B cell (primary cell): ENCODE results near the gene FTO. TPM values are rescaled to one million over a fixed set of nuclear protein-coding genes. Genes with fewer than 3 reads are reported as not detected.

Experiments
- ATAC-seq: fragments of 200-7000 bp; cut with Tn5 transposase; one replicate; pipeline ENCODE4 v1.10.0; 2021; ENCODE audit warnings: low read depth, mild to moderate bottlenecking, moderate number of reproducible peaks, moderate library complexity
- CTCF ChIA-PET: fragments of 350-600 bp; sonication (Branson Sonifier 250); formaldehyde crosslinking; loops from one replicate; lab custom pipeline; 2021; ENCODE audit warnings: antibody characterized with exemption, inconsistent platforms; lab: Charles Lee
- POLR2A ChIA-PET: fragments of 350-600 bp; sonication (Branson Sonifier 250); formaldehyde crosslinking; loops from one replicate; lab custom pipeline; 2021; ENCODE audit warnings: antibody characterized with exemption; lab: Charles Lee
- DNase-seq: peaks from one replicate; pipeline ENCODE4 v3.0.0; 2013
- H2AFZ ChIP-seq: 2 replicates; pipeline ENCODE4 v1.6.1; 2012; ENCODE audit warnings: mild to moderate bottlenecking, low read depth, low read length; ENCODE audit not compliant: insufficient read depth, poor library complexity, severe bottlenecking
- H3K27ac ChIP-seq, 2 donors: 1 replicate in 1 of 2; 2 replicates in 1 of 2; pipeline ENCODE4 v1.5.1; 2012 to 2013; ENCODE audit warnings: low read length in 2 of 2, mild to moderate bottlenecking in 2 of 2, moderate library complexity in 1 of 2
- H3K27me3 ChIP-seq, 4 experiments: fragments of 200-600 bp in 1 of 4; sonication (generic) in 1 of 4; replicated peaks in 1 of 4; 1 replicate in 2 of 4; 2 replicates in 2 of 4; pipeline versions ENCODE4 v1.6.1 to v1.7.0; 2013 to 2016; ENCODE audit warnings: low read length in 3 of 4, mild to moderate bottlenecking in 2 of 4, mixed read lengths in 1 of 4, moderate library complexity in 1 of 4; ENCODE audit not compliant: insufficient read depth in 4 of 4, control insufficient read depth in 3 of 4; ENCODE audit errors: control extremely low read depth in 1 of 4
- H3K36me3 ChIP-seq, 2 experiments: replicated peaks in 1 of 2; 1 replicate in 1 of 2; 2 replicates in 1 of 2; pipeline versions ENCODE4 v1.6.1 to v1.7.1; 2013; ENCODE audit warnings: low read length in 1 of 2; ENCODE audit not compliant: insufficient read depth in 2 of 2, control insufficient read depth in 1 of 2; ENCODE audit errors: control extremely low read depth in 1 of 2, extremely low read depth in 1 of 2
- H3K4me1 ChIP-seq, 2 donors: fragments of 200-600 bp in 1 of 2; sonication (generic) in 1 of 2; 1 replicate in 1 of 2; 2 replicates in 1 of 2; pipeline versions ENCODE4 v1.5.1 to v1.6.1; 2013 to 2017; ENCODE audit warnings: low read length in 2 of 2; ENCODE audit not compliant: control insufficient read depth in 2 of 2, insufficient read depth in 2 of 2
- H3K4me2 ChIP-seq: replicated peaks from 2 replicates; pipeline ENCODE3; 2012; ENCODE audit warnings: mild to moderate bottlenecking, low read depth, low read length; ENCODE audit not compliant: poor library complexity, severe bottlenecking
- H3K4me3 ChIP-seq, 5 experiments: fragments of 200-600 bp in 1 of 5; sonication (generic) in 1 of 5; 1 replicate in 3 of 5; 2 replicates in 2 of 5; pipeline versions ENCODE4 v1.5.1 to v1.7.0; 2011 to 2016; ENCODE audit warnings: low read length in 4 of 5, mild to moderate bottlenecking in 4 of 5, low read depth in 2 of 5, control low read depth in 1 of 5, moderate library complexity in 1 of 5; ENCODE audit not compliant: insufficient read depth in 1 of 5; ENCODE audit errors: control extremely low read depth in 1 of 5, extremely low read depth in 1 of 5
- H3K79me2 ChIP-seq: fragments of 200-600 bp; sonication (generic); one replicate; pipeline ENCODE4 v1.6.0; 2016; ENCODE audit warnings: low read length; ENCODE audit not compliant: control insufficient read depth, insufficient read depth
- H3K9ac ChIP-seq: fragments of 200-600 bp; sonication (generic); 2 replicates; pipeline ENCODE4 v1.6.1; 2017; ENCODE audit warnings: mild to moderate bottlenecking, low read length, moderate library complexity
- H3K9me3 ChIP-seq, 3 donors: one replicate each; pipeline versions ENCODE4 v1.6.1 to v1.7.1; 2013; ENCODE audit warnings: low read length in 2 of 3; ENCODE audit not compliant: control insufficient read depth in 2 of 3, insufficient read depth in 1 of 3; ENCODE audit errors: control extremely low read depth in 1 of 3
- H4K20me1 ChIP-seq: 2 replicates; pipeline ENCODE4 v1.6.0; 2012; ENCODE audit warnings: mild to moderate bottlenecking, low read length; ENCODE audit not compliant: insufficient read depth, control insufficient read depth, poor library complexity, severe bottlenecking
- H3K27ac Mint-ChIP-seq: one replicate; pipeline ENCODE4 v1.8.0; 2021; ENCODE audit warnings: mixed read lengths
- H3K27me3 Mint-ChIP-seq: one replicate; pipeline ENCODE4 v1.8.0; 2021; ENCODE audit warnings: mixed read lengths
- H3K4me1 Mint-ChIP-seq: one replicate; pipeline ENCODE4 v1.8.0; 2021; ENCODE audit warnings: mixed read lengths
- H3K4me3 Mint-ChIP-seq: one replicate; pipeline ENCODE4 v1.8.0; 2021; ENCODE audit warnings: mixed read lengths
- H3K9me3 Mint-ChIP-seq: one replicate; pipeline ENCODE4 v1.8.0; 2022; ENCODE audit warnings: mixed read lengths; ENCODE audit not compliant: insufficient read depth
- CTCF ChIP-seq: fragments of 200-600 bp; IDR thresholded peaks from one replicate; pipeline ENCODE4 v1.8.0; 2022; ENCODE audit warnings: antibody characterized with exemption, mild to moderate bottlenecking
- EZH2 ChIP-seq: IDR thresholded peaks from 2 replicates; pipeline ENCODE4 v1.6.1; 2012; ENCODE audit warnings: borderline replicate concordance, low read depth, mild to moderate bottlenecking, moderate library complexity, low read length; ENCODE audit not compliant: insufficient read depth, poor library complexity, severe bottlenecking
- WGBS: methylation state at CpG from one replicate; pipeline ENCODE4 v1.1.5; 2013; ENCODE audit warnings: missing lambda C conversion rate; ENCODE audit not compliant: insufficient coverage; 5-methylcytosine and 5-hydroxymethylcytosine counted together
- intact Hi-C: fragments of 100-400 bp; cut with micrococcal nuclease; formaldehyde crosslinking; loops from one replicate; pipeline ENCODE4 v1.10.0; 2022
- polyA plus RNA-seq: library from polyadenylated mRNA; depleted of rRNA; stranded (reverse); fragments of >200 nt; gene quantifications from 2 replicates; pipeline ENCODE4 v1.2.3, GENCODE V29; 2012
- total RNA-seq, 2 donors: library from RNA; stranded (reverse); fragments of 120-200 nt in 1 of 2; gene quantifications; 1 replicate in 1 of 2; 2 replicates in 1 of 2; pipeline versions ENCODE4 v1.2.3 to v1.2.4, GENCODE V29; 2013 to 2022

FTO gene
- total and polyA plus RNA-seq, 2 donors (not counting 1 experiment from before 2014, with no cell fraction given): 26.5 to 68.5 TPM

DNA sequence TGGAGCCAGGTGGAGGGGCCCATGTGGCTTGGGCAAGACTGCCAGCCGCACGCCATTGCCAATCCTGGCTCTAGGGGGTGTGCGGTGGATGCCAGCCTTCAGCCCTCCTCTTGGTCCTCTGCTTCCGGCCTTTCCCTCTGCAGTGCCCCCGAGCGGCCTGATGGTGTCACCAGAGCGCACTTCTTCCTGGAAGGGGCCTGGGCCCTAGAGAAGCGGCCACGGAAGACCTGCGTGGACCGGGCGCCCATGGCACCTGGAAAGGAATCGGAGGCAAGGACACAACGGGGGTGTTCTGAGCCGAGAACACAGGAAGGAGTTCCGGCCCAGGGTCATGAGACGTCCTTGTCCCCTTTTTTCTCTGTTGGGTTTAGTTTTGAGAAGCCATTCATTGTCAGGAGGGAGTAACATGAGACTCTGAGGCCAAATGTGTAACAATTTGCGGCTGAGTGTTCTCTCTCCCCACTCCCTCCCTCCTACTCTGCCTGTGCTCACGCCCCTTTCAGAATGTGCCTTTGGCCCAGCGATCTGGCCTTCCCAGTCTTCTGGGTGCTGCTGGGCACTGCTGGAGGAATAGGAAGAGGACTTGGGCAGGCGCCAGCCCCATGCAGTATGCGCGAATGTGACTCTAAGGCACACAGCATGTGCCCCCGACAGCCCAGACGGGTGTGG is 489.8 kb downstream of the FTO start:
- H3K9ac ChIP-seq: no peak overlapping the region
- WGBS: 36% methylated on average over 23 of the region's 25 CpGs
- H3K4me3 ChIP-seq: no peak overlapping the region
- no peak overlapping the region for H3K27ac Mint-ChIP-seq
- H3K36me3 ChIP-seq: no peaks in the 10 kb centered on the region
- no peak overlapping the region for H3K4me2 ChIP-seq
- no peak overlapping the region for H3K4me3 Mint-ChIP-seq
- no peaks in the 10 kb centered on the region for H3K4me1 ChIP-seq
- intact Hi-C loops: no loop called here
- peak; percentile 9 for DNase-seq
- no peak overlapping the region for H3K27ac ChIP-seq
- H3K79me2 ChIP-seq: no peaks in the 10 kb centered on the region
- ChIA-PET CTCF (no interaction called here), POLR2A (no interaction called here)
- TF ChIP-seq EZH2: no peak
- TF ChIP-seq CTCF: no peak
- H3K27me3 ChIP-seq: no peaks in the 10 kb centered on the region
- H3K9me3 ChIP-seq: peaks cover 0 to 22% (median 0%) of the 10 kb centered on the region in 3 donors
- H4K20me1 ChIP-seq: no peaks in the 10 kb centered on the region
- H2AFZ ChIP-seq: no peak overlapping the region
- no peak for ATAC-seq
- peaks cover 13% of the 10 kb centered on the region for H3K27me3 Mint-ChIP-seq
- no peaks in the 10 kb centered on the region for H3K4me1 Mint-ChIP-seq
- H3K9me3 Mint-ChIP-seq: peaks cover 7% of the 10 kb centered on the region

DNA sequence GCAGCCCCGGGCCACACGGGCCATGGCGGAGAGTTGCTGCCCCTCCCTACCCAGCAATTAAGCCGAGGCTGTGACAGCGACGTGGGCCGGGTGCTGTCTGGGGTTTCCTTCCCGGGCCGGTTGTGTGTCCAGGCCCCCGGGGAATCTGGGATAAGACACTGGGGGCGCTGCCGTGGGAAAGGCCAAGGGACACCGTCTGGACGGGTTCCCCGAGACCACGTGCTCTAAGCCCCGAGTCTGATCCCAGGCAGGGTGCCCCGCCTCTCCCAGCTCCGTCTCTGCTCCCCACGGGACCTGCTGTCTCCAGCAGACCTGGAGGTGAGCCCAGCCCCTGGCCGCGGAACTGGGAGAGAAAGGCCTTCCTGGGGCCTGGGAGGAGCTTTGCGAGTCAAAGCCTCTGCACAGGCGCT is 490.4 kb downstream of the FTO start:
- Histone ChIP-seq H3K27ac (no peak overlapping the region), H3K4me2 (no peak overlapping the region), H3K4me1 (no peaks in the 10 kb centered on the region), H4K20me1 (no peaks in the 10 kb centered on the region), H2AFZ (no peak overlapping the region), H3K79me2 (no peaks in the 10 kb centered on the region), H3K9ac (no peak overlapping the region), H3K4me3 (no peak overlapping the region), H3K36me3 (no peaks in the 10 kb centered on the region), H3K27me3 (no peaks in the 10 kb centered on the region), H3K9me3 (peaks cover 0 to 22% (median 0%) of the 10 kb centered on the region in 3 donors)
- H3K9me3 Mint-ChIP-seq: peaks cover 7% of the 10 kb centered on the region
- intact Hi-C loops: no loop called here
- H3K27ac Mint-ChIP-seq: no peak overlapping the region
- ATAC-seq (no peak), DNase-seq (no peak)
- TF ChIP-seq EZH2 (no peak), CTCF (no peak)
- POLR2A ChIA-PET: no interaction called here
- H3K27me3 Mint-ChIP-seq: peaks cover 13% of the 10 kb centered on the region
- 85% methylated on average over 24 of the region's 24 CpGs for WGBS
- H3K4me1 Mint-ChIP-seq: no peaks in the 10 kb centered on the region
- CTCF ChIA-PET: no interaction called here
- no peak overlapping the region for H3K4me3 Mint-ChIP-seq
